Gastroesophageal sphincter (tissue), 4 donors: ENCODE measurements around the gene CPNE5. TPM values are rescaled to one million over a fixed set of nuclear protein-coding genes. Genes with fewer than 3 reads are reported as not detected.
"Not testable (repeated sequence)": the region's sequence is repeated elsewhere in the genome, so short reads cannot be mapped to it uniquely, and the experiment has no call there.

Source experiments
- ATAC-seq: fragments of 150-250 bp; one replicate; pipeline ENCODE4 v1.9.1; 2016; ENCODE audit warnings: mild to moderate bottlenecking, moderate library complexity
- H3K27ac ChIP-seq, 4 donors: fragments of 200-600 bp; sonication (generic) in 3 of 4; 1 replicate in 3 of 4; 2 replicates in 1 of 4; pipeline ENCODE4 v1.5.1; 2016 to 2019
- H3K27me3 ChIP-seq: fragments of 200-600 bp; sonication (generic); one replicate; pipeline ENCODE4 v1.5.1; 2019
- H3K36me3 ChIP-seq, 2 donors: fragments of 200-600 bp; sonication (generic); one replicate each; pipeline ENCODE4 v1.5.1; 2019; ENCODE audit warnings: control low read depth in 1 of 2
- H3K4me1 ChIP-seq, 3 donors: fragments of 200-600 bp; sonication (generic); 1 replicate in 2 of 3; 2 replicates in 1 of 3; pipeline ENCODE4 v1.5.1; 2016 to 2019; ENCODE audit warnings: control low read depth in 2 of 3
- H3K4me3 ChIP-seq, 2 donors: fragments of 200-600 bp; sonication (generic); one replicate each; pipeline ENCODE4 v1.5.1; 2019; ENCODE audit warnings: mild to moderate bottlenecking in 1 of 2, moderate library complexity in 1 of 2
- H3K9me3 ChIP-seq, 3 donors: fragments of 200-600 bp; sonication (generic); one replicate each; pipeline ENCODE4 v1.5.1; 2017 to 2019; ENCODE audit warnings: control low read depth in 2 of 3
- CTCF ChIP-seq, 4 experiments: fragments of 200-600 bp in 2 of 4; fragments of 450-650 bp in 2 of 4; sonication (generic) in 1 of 4; IDR thresholded peaks; one replicate each; pipeline ENCODE4 v1.5.1; 2017 to 2019; ENCODE audit warnings: antibody characterized with exemption in 4 of 4, mild to moderate bottlenecking in 2 of 4, moderate library complexity in 2 of 4
- EP300 ChIP-seq: sonication (generic); formaldehyde crosslinking; IDR thresholded peaks from one replicate; pipeline ENCODE4 v1.6.1; 2017; ENCODE audit warnings: antibody characterized with exemption, mild to moderate bottlenecking
- POLR2A ChIP-seq, 2 donors: fragments of 450-650 bp; IDR thresholded peaks; one replicate each; pipeline ENCODE4 v1.6.1; 2017; ENCODE audit warnings: antibody characterized with exemption in 2 of 2, mild to moderate bottlenecking in 2 of 2, moderate library complexity in 1 of 2
- POLR2AphosphoS5 ChIP-seq: sonication (generic); formaldehyde crosslinking; IDR thresholded peaks from one replicate; pipeline ENCODE4 v1.6.1; 2017; ENCODE audit warnings: antibody characterized with exemption
- WGBS, 2 donors: methylation state at CpG; one replicate each; pipeline ENCODE4 v1.1.5; 2018; ENCODE audit warnings: low coverage in 1 of 2; 5-methylcytosine and 5-hydroxymethylcytosine counted together
- total RNA-seq, 4 donors: library from RNA; depleted of rRNA; stranded (reverse); fragments of >200 nt; gene quantifications; one replicate each; pipeline ENCODE4 v1.1.0, GENCODE V29; 2016

Gene CPNE5
- total RNA-seq, 4 donors from 2014 or later, result 0.42 to 2.3 (median 1.5) TPM

- H3K27ac ChIP-seq, result no peak overlapping the region
- TF ChIP-seq POLR2AphosphoS5 (no peak), POLR2A (IDR thresholded peaks at IDR 0.05) (no peak), EP300 (no peak), CTCF (IDR thresholded peaks at IDR 0.05) (no peak)
- no peaks in the 10 kb centered on the region for H3K4me1 ChIP-seq
- no peaks in the 10 kb centered on the region for H3K27me3 ChIP-seq
- no peaks in the 10 kb centered on the region for H3K36me3 ChIP-seq
- H3K9me3 ChIP-seq, result no peaks in the 10 kb centered on the region
- H3K4me3 ChIP-seq, result no peak overlapping the region
- 17 to 67% methylated on average over 1 of the region's 1 CpG for WGBS, 2 donors
- ATAC-seq, result no peak
Observed at GRCh38 chr6:36706339-36706738, 132.9 kb downstream of the CPNE5 start.

- 58 to 62% methylated on average over 2 to 6 of the region's 7 CpGs for WGBS, 2 donors
- not testable (repeated sequence) for ATAC-seq, H3K36me3 ChIP-seq, H3K4me3 ChIP-seq, H3K27ac ChIP-seq, H3K27me3 ChIP-seq, H3K4me1 ChIP-seq, H3K9me3 ChIP-seq
Observed at GRCh38 chr6:36704961-36705577, 134.2 kb downstream of the CPNE5 start.

GRCh38 chr6:36703982-36704381 is 135.3 kb downstream of the CPNE5 start:
- no peak overlapping the region for H3K4me3 ChIP-seq
- H3K4me1 ChIP-seq, result no peaks in the 10 kb centered on the region
- no peaks in the 10 kb centered on the region for H3K27me3 ChIP-seq
- H3K27ac ChIP-seq, result no peak overlapping the region
- WGBS, 2 donors, result 87% methylated on average over 16 of the region's 18 CpGs; no CpG with 5 or more reads in 1 of the 2 donors
- no peak for TF ChIP-seq CTCF (IDR thresholded peaks at IDR 0.05)
- no peak for TF ChIP-seq POLR2AphosphoS5
- no peak for TF ChIP-seq POLR2A (IDR thresholded peaks at IDR 0.05)
- no peak for TF ChIP-seq EP300
- H3K36me3 ChIP-seq, result no peaks in the 10 kb centered on the region
- no peaks in the 10 kb centered on the region for H3K9me3 ChIP-seq
- no peak for ATAC-seq

- H3K36me3 ChIP-seq, result no peaks in the 10 kb centered on the region
- ATAC-seq, result no peak
- no peaks in the 10 kb centered on the region for H3K27me3 ChIP-seq
- H3K9me3 ChIP-seq, result no peaks in the 10 kb centered on the region
- no peak overlapping the region for H3K27ac ChIP-seq
- TF ChIP-seq POLR2AphosphoS5 (no peak), POLR2A (IDR thresholded peaks at IDR 0.05) (no peak), CTCF (IDR thresholded peaks at IDR 0.05) (no peak), EP300 (no peak)
- no peaks in the 10 kb centered on the region for H3K4me1 ChIP-seq
- no peak overlapping the region for H3K4me3 ChIP-seq
- 71 to 72% methylated on average over 4 to 5 of the region's 5 CpGs for WGBS, 2 donors
Observed at GRCh38 chr6:36703081-36703606, 136.1 kb downstream of the CPNE5 start.

- no peak for ATAC-seq
- no peaks in the 10 kb centered on the region for H3K4me1 ChIP-seq
- H3K9me3 ChIP-seq, result no peaks in the 10 kb centered on the region
- TF ChIP-seq POLR2A (IDR thresholded peaks at IDR 0.05) (no peak), EP300 (no peak), POLR2AphosphoS5 (no peak), CTCF (IDR thresholded peaks at IDR 0.05) (no peak)
- no peaks in the 10 kb centered on the region for H3K27me3 ChIP-seq
- no peak overlapping the region for H3K4me3 ChIP-seq
- 96 to 97% methylated on average over 3 of the region's 3 CpGs for WGBS, 2 donors
- H3K27ac ChIP-seq, result no peak overlapping the region
- H3K36me3 ChIP-seq, result no peaks in the 10 kb centered on the region
Observed at GRCh38 chr6:36702656-36703055, 136.6 kb downstream of the CPNE5 start.
